Measurements from ENCODE around the gene ST8SIA4. TPM values are rescaled to one million over a fixed set of nuclear protein-coding genes. Genes with fewer than 3 reads are reported as not detected.

Gene ST8SIA4, protein sequence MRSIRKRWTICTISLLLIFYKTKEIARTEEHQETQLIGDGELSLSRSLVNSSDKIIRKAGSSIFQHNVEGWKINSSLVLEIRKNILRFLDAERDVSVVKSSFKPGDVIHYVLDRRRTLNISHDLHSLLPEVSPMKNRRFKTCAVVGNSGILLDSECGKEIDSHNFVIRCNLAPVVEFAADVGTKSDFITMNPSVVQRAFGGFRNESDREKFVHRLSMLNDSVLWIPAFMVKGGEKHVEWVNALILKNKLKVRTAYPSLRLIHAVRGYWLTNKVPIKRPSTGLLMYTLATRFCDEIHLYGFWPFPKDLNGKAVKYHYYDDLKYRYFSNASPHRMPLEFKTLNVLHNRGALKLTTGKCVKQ
- total RNA-seq = 10 to 100 TPM; 44.5 to 47.1 TPM

DNA sequence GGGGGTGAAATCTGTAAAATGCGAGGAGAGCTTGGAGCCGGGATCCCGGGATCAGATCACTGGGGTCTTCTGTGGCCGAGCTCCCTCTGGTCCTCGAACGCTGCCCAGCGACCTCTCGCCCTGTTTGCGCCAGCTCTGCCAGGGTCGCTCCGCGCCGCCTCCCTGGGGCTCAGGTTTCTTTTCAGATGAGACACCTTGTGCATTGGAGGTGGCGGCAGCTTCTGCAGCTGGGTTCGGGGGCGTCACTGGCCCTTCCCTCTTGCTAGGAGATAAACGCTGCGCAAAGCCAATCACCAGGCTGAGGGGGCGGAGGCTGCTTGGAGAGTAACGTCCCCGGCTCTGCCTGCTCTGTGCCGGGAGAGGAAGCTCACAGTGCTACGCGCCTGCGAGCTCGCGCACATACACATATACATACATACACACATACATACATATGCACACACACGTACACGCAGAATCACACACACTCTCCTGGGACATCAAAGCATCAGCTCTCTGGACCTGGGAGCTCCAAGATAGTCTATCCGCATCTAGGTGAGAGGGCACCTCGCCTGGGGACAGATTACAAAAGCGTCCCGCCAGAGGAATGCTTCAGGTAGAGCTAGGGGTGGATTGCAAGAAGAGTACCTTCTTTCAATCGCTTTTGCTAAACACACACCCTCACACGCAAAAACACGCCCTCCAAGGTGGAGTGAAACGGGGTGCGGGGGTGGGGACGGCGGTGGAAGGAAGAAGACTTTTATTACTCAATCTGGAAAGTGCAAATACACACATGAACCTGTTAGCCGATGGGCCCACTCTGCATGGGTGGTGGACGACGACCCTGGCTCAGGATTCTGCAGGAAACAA lies at the start of gene ST8SIA4:
TSS of gene ST8SIA4 (minus strand) at position 244 of the 849 bp plus-strand sequence. CDS start 327 bp downstream, outside the sequence.
- DNase-seq (peak; percentile 92 to 96), ATAC-seq (replicated peaks in 1 of 2) (peak; percentile 71)
- H3K9me3 Mint-ChIP-seq = no peaks in the 10 kb centered on the region
- H3K27ac Mint-ChIP-seq = peak within 1 kb of the TSS; percentile 99
- peak within 1 kb of the TSS; percentile 99 to 100 for H3K4me3 Mint-ChIP-seq
- H3K27me3 Mint-ChIP-seq (ENCODE audit: low read depth) = no peaks in the 10 kb centered on the region
- H3K4me1 Mint-ChIP-seq (ENCODE audit: low read depth) = peaks cover 48% of the 10 kb centered on the region
- H3K36me3 Mint-ChIP-seq (ENCODE audit: insufficient read depth in 2 of 2) = peaks cover 19 to 25% of the 10 kb centered on the region in 2 donors

GRCh38 chr5:100950985-100951384 lies 47.9 kb upstream of the ST8SIA4 start:
- DNase-seq (no peak), ATAC-seq (replicated peaks in 1 of 2) (no peak)
- Mint-ChIP-seq H3K27ac (no peak overlapping the region), H3K4me1 (ENCODE audit: low read depth) (no peaks in the 10 kb centered on the region), H3K36me3 (ENCODE audit: insufficient read depth in 2 of 2) (peaks cover 10 to 14% of the 10 kb centered on the region in 2 donors), H3K9me3 (peaks cover 5 to 6% of the 10 kb centered on the region in 2 donors), H3K27me3 (ENCODE audit: low read depth) (no peaks in the 10 kb centered on the region), H3K4me3 (no peak overlapping the region)

DNA sequence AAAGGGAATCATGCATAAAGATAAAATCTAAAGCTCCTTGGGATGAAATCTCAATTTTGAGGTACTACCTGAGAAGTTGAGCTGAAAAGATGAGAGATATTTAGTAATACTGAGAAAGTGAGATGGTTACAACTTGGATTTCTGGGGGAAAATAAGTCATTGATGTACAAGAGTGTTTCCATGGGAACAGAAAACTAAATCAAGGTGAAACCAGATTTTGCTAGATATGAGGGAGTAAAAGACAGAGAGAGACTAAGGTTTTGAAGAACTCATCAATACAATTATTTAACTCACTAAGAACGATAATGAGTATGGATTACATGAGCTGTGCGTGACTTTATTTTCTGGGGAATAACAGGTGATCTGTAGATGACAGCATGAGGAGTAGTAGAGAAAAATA lies 10.2 kb upstream of the ST8SIA4 start:
- peaks cover 3% of the 10 kb centered on the region in 2 donors for H3K9me3 Mint-ChIP-seq
- peak overlapping the region in 1 of 2 donors; percentile 68 for H3K4me3 Mint-ChIP-seq
- no peaks in the 10 kb centered on the region for H3K27me3 Mint-ChIP-seq (ENCODE audit: low read depth)
- peak overlapping the region; percentile 44 for H3K27ac Mint-ChIP-seq
- H3K4me1 Mint-ChIP-seq (ENCODE audit: low read depth) = peaks cover 28% of the 10 kb centered on the region
- ATAC-seq (replicated peaks in 1 of 2) (peak; percentile 89), DNase-seq (no peak)
- H3K36me3 Mint-ChIP-seq (ENCODE audit: insufficient read depth in 2 of 2) = peaks cover 3 to 16% of the 10 kb centered on the region in 2 donors

GRCh38 chr5:100909034-100909433 lies 6.0 kb upstream of the ST8SIA4 start:
- Mint-ChIP-seq H3K27me3 (ENCODE audit: low read depth) (no peaks in the 10 kb centered on the region), H3K27ac (no peak overlapping the region), H3K9me3 (no peaks in the 10 kb centered on the region), H3K4me1 (ENCODE audit: low read depth) (peaks cover 55% of the 10 kb centered on the region), H3K4me3 (no peak overlapping the region), H3K36me3 (ENCODE audit: insufficient read depth in 2 of 2) (peaks cover 2 to 6% of the 10 kb centered on the region in 2 donors)
- ATAC-seq (replicated peaks in 1 of 2) = no peak
- no peak for DNase-seq

DNA sequence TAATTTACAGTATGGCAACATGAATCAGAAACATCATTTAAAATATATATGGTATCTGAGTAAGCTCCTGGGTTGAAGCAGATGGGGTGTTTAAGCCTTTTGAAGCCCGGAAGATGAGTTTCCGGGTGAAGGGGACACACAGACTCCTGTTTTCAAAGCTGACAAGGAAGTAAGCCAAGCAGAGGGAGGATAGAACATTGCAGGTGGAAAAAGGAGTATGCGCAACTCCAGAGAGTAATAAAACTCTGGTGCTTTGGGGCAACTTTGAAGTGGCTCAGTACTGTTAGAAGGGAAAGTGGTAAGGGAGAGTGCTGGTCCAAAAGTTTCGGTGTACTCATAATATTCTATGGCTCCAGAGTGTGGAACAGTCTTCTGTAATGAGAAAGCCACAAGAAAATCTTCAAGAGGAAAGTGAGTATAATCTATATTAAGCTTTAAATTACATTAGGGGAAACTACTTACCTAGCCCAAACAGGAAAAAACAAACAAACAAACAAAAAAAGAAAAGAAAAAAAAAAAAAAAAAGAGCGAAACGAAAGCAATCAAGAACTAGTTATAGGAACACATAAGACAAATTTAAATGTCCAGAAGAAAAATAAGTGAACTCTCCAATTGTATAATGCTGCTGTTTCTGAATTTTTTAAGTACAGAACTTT lies 2.3 kb upstream of the ST8SIA4 start:
- H3K36me3 Mint-ChIP-seq (ENCODE audit: insufficient read depth in 2 of 2) = peaks cover 14 to 19% of the 10 kb centered on the region in 2 donors
- H3K4me1 Mint-ChIP-seq (ENCODE audit: low read depth) = peaks cover 37% of the 10 kb centered on the region
- no peaks in the 10 kb centered on the region for H3K9me3 Mint-ChIP-seq
- DNase-seq (peak in 1 of 2 donors; percentile 20), ATAC-seq (replicated peaks in 1 of 2) (no peak)
- peak overlapping the region; percentile 99 to 100 for H3K4me3 Mint-ChIP-seq
- H3K27ac Mint-ChIP-seq = peak overlapping the region; percentile 99
- H3K27me3 Mint-ChIP-seq (ENCODE audit: low read depth) = no peaks in the 10 kb centered on the region

GRCh38 chr5:100904259-100904861 lies 1.3 kb upstream of the ST8SIA4 start:
- peaks cover 40% of the 10 kb centered on the region for H3K4me1 Mint-ChIP-seq (ENCODE audit: low read depth)
- H3K9me3 Mint-ChIP-seq = no peaks in the 10 kb centered on the region
- peak overlapping the region; percentile 99 for H3K27ac Mint-ChIP-seq
- H3K36me3 Mint-ChIP-seq (ENCODE audit: insufficient read depth in 2 of 2) = peaks cover 19% of the 10 kb centered on the region in 2 donors
- DNase-seq (peak; percentile 67 to 71), ATAC-seq (replicated peaks in 1 of 2) (peak; percentile 26 to 33)
- H3K4me3 Mint-ChIP-seq = peak overlapping the region; percentile 99 to 100
- no peaks in the 10 kb centered on the region for H3K27me3 Mint-ChIP-seq (ENCODE audit: low read depth)

- Mint-ChIP-seq H3K27me3 (ENCODE audit: low read depth) (no peaks in the 10 kb centered on the region), H3K4me3 (peak overlapping the region; percentile 99 to 100), H3K4me1 (ENCODE audit: low read depth) (peaks cover 49% of the 10 kb centered on the region), H3K36me3 (ENCODE audit: insufficient read depth in 2 of 2) (peaks cover 19 to 25% of the 10 kb centered on the region in 2 donors), H3K9me3 (no peaks in the 10 kb centered on the region), H3K27ac (peak overlapping the region; percentile 99)
- peak; percentile 67 to 68 for DNase-seq
- ATAC-seq (replicated peaks in 1 of 2) = peak; percentile 42 to 43
Measured at GRCh38 chr5:100902440-100903038, 543 bp downstream of the ST8SIA4 start.

DNA sequence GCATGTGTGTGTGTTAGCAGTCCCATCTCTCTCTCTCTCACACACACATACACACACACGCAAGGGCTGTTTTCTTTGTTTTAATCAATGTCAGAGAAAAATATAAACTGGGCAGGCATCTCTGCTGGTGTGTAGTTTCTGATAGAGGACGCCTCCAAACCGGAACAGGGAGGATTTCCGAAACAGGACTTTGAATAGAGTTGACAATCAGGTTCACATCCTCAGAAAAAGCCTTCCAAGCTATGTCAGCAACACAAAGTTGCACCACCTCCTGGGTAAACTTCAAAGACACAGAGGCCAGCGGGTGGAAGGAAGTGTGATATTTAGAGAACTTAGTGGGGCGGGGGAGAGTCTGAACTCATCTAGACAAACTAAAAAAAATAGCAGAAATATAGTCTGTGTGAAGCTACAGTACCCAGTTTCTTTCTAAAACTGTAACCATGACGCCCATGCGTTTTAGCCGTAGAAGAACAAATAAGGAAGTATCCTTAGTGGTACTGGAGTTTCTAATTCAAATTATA lies 1.2 kb downstream of the ST8SIA4 start:
- H3K27me3 Mint-ChIP-seq (ENCODE audit: low read depth) = no peaks in the 10 kb centered on the region

DNA sequence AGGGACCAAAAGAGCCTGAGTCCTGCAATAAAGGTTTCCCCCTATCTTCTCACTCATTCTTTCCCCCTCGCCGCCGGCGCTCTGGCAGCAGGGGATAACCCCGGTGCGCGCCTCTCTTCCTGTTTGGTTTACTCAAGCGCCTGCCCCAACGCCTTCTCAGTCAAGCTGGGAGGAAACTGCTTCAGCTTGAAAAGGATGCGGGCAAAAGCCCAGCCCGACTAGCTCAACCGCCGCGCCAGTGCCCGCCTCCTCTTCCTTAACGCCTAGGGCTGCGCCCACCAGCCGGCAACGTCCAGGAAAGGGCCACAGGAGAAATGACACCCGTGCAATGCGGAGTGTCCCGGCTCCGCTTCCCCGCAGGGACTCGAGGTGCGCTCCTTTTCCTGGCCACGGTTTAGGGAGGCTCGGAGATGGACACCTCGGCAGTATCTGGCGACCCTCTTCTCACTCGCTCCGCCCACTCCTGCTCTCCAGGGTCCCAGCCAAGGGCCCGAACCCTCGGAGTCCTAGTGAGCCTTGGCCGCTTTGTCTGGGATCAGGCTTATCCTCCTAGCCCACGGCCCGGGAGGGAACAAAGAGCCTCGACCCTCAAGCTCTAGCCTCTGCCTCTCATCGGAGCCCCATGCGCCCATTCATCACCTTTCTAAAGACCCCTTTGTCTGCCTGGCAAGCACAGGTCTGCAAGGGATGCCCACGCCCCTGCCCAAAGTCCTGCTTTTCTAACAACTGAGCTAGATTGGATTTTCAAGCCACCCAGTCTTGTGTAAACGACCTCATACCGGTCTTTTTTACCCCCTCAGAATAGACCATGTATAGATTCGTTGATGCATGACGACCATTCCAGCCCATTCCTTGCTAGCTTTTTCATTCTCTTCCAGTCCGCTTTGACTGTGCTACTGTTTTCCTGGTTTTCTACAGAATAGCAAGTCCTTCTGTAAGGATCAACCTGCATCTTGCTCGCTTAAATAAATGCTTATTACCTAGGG lies 2.0 kb downstream of the ST8SIA4 start:
- H3K4me3 Mint-ChIP-seq = peak overlapping the region; percentile 99 to 100
- ATAC-seq (replicated peaks in 1 of 2) (peak; percentile 61), DNase-seq (peak; percentile 93 to 96)
- H3K9me3 Mint-ChIP-seq = no peaks in the 10 kb centered on the region
- H3K36me3 Mint-ChIP-seq (ENCODE audit: insufficient read depth in 2 of 2) = peaks cover 19 to 30% of the 10 kb centered on the region in 2 donors
- H3K4me1 Mint-ChIP-seq (ENCODE audit: low read depth) = peaks cover 52% of the 10 kb centered on the region
- H3K27me3 Mint-ChIP-seq (ENCODE audit: low read depth) = no peaks in the 10 kb centered on the region
- H3K27ac Mint-ChIP-seq = peak overlapping the region; percentile 99

More for the DNA sequence above, 1.2 kb downstream of the ST8SIA4 start:
- peak; percentile 59 to 67 for DNase-seq
- peaks cover 19 to 27% of the 10 kb centered on the region in 2 donors for H3K36me3 Mint-ChIP-seq (ENCODE audit: insufficient read depth in 2 of 2)
- H3K4me3 Mint-ChIP-seq = peak overlapping the region; percentile 99 to 100
- H3K9me3 Mint-ChIP-seq = no peaks in the 10 kb centered on the region
- H3K27ac Mint-ChIP-seq = peak overlapping the region; percentile 99
- ATAC-seq (replicated peaks in 1 of 2) = peak; percentile 8 to 10
- H3K4me1 Mint-ChIP-seq (ENCODE audit: low read depth) = peaks cover 51% of the 10 kb centered on the region

- DNase-seq = peak; percentile 62 to 69
- Mint-ChIP-seq H3K4me1 (ENCODE audit: low read depth) (peaks cover 54% of the 10 kb centered on the region), H3K27me3 (ENCODE audit: low read depth) (no peaks in the 10 kb centered on the region), H3K4me3 (peak overlapping the region; percentile 99 to 100), H3K36me3 (ENCODE audit: insufficient read depth in 2 of 2) (peaks cover 20 to 36% of the 10 kb centered on the region in 2 donors), H3K27ac (peak overlapping the region; percentile 99), H3K9me3 (peaks cover 0 to 2% of the 10 kb centered on the region in 2 donors)
- ATAC-seq (replicated peaks in 1 of 2) = peak; percentile 35 to 36
Measured at GRCh38 chr5:100900142-100900795, 2.8 kb downstream of the ST8SIA4 start.
